Measurements from ENCODE around the gene FBXO2.

DNA sequence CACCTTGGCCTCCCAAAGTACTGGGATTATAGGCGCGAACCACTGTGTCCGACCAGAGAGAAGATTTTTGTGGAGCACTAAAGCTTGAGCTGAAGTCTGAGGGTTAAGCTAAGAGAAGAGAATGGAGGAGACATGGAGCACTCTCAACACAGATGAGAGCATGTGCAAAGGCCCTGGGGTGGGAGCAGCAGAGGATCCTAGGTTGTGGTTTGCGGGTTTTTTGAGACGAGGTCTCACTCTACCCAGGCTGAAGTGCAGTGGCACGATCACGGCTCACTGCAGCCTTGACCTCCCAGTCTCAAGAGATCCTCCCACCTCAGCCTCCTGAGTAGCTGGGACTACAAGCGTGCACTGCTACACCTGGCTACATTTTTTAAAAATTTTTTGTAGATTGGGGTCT lies 30.5 kb downstream of the FBXO2 start:
- TF ChIP-seq CHD1 (IDR thresholded peaks at IDR 0.05; ENCODE audit: low read depth, low read length) (no peak), RFX5 (IDR thresholded peaks at IDR 0.05; ENCODE audit: low read depth, low read length) (no peak), FOS (IDR thresholded peaks at IDR 0.05; ENCODE audit: low read depth, low read length) (no peak), MAFK (IDR thresholded peaks at IDR 0.05; ENCODE audit: low read depth, low read length) (no peak), RCOR1 (IDR thresholded peaks at IDR 0.05; ENCODE audit: insufficient replicate concordance, low read length) (no peak)
- TF ChIP-seq, protein P1, sequence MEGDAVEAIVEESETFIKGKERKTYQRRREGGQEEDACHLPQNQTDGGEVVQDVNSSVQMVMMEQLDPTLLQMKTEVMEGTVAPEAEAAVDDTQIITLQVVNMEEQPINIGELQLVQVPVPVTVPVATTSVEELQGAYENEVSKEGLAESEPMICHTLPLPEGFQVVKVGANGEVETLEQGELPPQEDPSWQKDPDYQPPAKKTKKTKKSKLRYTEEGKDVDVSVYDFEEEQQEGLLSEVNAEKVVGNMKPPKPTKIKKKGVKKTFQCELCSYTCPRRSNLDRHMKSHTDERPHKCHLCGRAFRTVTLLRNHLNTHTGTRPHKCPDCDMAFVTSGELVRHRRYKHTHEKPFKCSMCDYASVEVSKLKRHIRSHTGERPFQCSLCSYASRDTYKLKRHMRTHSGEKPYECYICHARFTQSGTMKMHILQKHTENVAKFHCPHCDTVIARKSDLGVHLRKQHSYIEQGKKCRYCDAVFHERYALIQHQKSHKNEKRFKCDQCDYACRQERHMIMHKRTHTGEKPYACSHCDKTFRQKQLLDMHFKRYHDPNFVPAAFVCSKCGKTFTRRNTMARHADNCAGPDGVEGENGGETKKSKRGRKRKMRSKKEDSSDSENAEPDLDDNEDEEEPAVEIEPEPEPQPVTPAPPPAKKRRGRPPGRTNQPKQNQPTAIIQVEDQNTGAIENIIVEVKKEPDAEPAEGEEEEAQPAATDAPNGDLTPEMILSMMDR (conservative IDR thresholded peaks at IDR 0.05; ENCODE audit: low read depth, low read length) = no peak

Measured in IMR-90 (cell line).